Subcutaneous adipose tissue (tissue), 4 donors: ENCODE data around the gene ID1. TPM values are rescaled to one million over a fixed set of nuclear protein-coding genes. Genes with fewer than 3 reads are reported as not detected.

Experiments
- CTCF ChIP-seq: fragments of 450-650 bp; IDR thresholded peaks from one replicate; pipeline ENCODE4 v1.5.1; 2016; ENCODE audit warnings: low read depth, mild to moderate bottlenecking, control low read depth, antibody characterized with exemption, moderate library complexity
- total RNA-seq, 4 donors: library from RNA; depleted of rRNA; stranded (reverse); fragments of >200 nt; gene quantifications; one replicate each; pipeline ENCODE4 v1.1.0, GENCODE V29; 2016

Gene ID1
- total RNA-seq, 4 donors from 2014 or later: 162 to 666 (median 229) TPM

- TF ChIP-seq CTCF: no peak
These were observed 35.0 kb upstream of the ID1 start for GRCh38 chr20:31570021-31570463.

GRCh38 chr20:31570735-31571617, 34.1 kb upstream of the ID1 start:
- no peak for TF ChIP-seq CTCF

GRCh38 chr20:31572042-31572700, 32.9 kb upstream of the ID1 start:
- TF ChIP-seq CTCF: no peak

- TF ChIP-seq CTCF: no peak
These were observed 32.2 kb upstream of the ID1 start for GRCh38 chr20:31572701-31573554.

GRCh38 chr20:31573555-31574321, 31.4 kb upstream of the ID1 start:
- TF ChIP-seq CTCF: no peak

GRCh38 chr20:31576751-31577150, 28.3 kb upstream of the ID1 start:
- TF ChIP-seq CTCF: no peak
